Activated CD4-positive, CD25-positive, alpha-beta regulatory T cell treated with anti-CD3 and anti-CD28 coated beads, Interleukin-2, amount 50 U/mL, for 16 hours (primary cell): ENCODE results near the gene RHOG.
A peak's percentile ranks its signal among the peaks of the same experiment; 100 is the strongest.
"Not testable (repeated sequence)": the region's sequence is repeated elsewhere in the genome, so short reads cannot be mapped to it uniquely, and the experiment has no call there.

ENCODE experiments used
- DNase-seq: peaks from one replicate; pipeline ENCODE4 v3.0.0-alpha.2; 2020; ENCODE audit warnings: low read depth, low spot score

RHOG gene

GRCh38 chr11:3840870-3841425, at the start of gene RHOG:
Gene RHOG (minus strand): TSS chr11:3840959. CDS start chr11:3828138, 12,821 bp downstream.
- DNase-seq, result peak; percentile 44

DNA sequence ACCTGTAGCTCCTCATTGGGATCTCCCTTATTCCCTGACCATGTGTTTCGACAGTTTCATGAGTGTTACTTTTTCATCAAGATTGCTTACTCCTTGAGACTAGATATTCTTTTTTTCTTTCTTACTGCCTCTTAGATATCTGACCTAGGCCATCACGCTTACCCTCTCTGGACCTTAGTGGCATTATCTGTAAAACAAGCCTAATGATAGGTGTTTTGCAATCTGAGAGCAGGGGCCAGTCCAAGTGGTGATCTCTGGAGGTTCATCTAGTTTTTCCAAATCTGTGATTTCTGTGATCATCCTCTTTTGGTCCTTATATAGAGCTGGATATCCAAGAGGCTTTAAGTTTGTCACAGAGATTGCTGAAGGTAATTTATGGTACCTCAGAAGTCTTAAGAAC, 49.3 kb upstream of the RHOG start:
- no peak for DNase-seq

- no peak for DNase-seq
Measured at GRCh38 chr11:3888876-3889275, 48.1 kb upstream of the RHOG start.

GRCh38 chr11:3886985-3887384, 46.2 kb upstream of the RHOG start:
- no peak for DNase-seq

- DNase-seq, result no peak
Measured at GRCh38 chr11:3885855-3886254, 45.1 kb upstream of the RHOG start.

DNA sequence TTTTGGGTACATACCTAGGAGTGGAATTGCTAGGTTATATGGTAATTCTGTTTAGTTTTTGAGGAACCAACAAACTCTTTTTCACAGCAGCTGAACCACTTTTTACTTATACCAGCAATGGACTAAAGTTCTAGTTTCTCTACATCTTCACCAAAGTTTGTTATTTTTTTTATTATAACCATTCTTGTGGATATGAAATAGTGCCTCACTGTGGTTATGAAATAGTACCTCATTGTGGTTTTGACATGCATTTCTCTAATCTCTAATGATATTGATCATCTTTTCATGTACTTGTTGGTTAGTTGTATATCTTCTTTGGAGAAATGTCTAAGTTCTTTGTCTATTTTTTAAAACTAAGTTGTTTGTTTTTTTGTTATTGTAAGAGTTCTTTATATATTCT, 41.9 kb upstream of the RHOG start:
- no peak for DNase-seq

DNA sequence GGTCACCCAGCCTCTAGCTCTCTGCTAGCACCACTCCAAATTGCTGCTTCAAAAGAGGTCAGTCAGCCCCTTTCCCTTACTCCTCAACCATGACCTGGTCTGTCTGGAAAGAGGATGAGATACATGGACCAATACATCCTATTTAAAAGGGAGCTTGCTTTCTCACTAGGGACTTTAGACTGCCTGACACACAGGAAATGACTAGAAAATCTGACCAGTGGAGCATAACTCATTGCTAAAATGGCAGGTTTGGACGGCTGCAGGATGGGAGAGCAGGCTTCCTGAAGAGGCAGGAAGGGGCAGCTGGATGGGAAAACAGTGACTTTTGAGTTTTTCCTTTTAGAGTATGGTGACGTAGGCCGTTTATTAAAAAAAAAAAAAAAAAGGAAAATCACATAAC, 40.0 kb upstream of the RHOG start:
- DNase-seq, result no peak

DNA sequence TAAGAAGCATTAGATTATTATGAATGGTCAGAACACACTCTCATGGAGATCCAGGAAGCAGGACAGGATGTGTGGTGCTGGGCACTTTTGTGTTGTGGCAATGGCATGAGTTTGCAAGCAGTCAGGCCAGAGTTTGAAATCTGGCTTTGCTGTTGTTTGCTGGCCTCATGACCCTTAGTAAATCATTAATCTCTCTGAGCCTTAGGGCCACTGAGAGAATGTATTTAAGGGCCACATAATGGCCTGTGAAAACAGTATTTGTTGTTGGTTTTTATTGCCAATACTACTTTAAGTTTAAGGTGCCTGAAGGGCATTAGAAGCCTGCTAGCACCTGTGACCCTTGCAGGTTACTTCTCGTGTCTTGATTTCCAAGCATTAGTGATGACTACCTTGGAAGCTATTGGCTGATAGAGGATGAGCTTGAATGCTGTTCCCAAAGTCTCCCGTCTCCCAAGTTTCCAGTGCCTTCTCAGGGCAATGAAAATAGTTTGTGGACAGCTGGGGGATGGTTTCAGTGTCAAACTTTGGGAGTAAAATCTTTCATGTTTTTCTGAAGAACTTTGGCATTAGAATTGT, 39.3 kb upstream of the RHOG start:
- no peak for DNase-seq

- DNase-seq, result no peak
Measured at GRCh38 chr11:3879216-3879966, 38.6 kb upstream of the RHOG start.

DNA sequence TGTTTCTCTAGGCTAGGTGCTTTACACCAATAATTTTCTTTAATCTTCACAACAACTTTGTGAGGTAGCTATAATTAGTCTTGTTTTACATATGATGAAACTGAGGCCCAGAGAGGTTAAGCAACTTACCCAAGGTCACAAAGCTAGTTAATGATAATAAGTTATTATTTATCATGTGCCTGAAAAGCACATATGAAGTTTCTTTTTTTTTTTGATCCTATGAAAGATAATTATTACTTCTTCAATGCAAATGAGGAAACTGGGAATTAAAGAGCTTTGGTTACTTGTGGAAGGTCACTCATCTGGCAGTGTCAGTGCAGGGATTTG, 37.5 kb upstream of the RHOG start:
- DNase-seq, result no peak

DNA sequence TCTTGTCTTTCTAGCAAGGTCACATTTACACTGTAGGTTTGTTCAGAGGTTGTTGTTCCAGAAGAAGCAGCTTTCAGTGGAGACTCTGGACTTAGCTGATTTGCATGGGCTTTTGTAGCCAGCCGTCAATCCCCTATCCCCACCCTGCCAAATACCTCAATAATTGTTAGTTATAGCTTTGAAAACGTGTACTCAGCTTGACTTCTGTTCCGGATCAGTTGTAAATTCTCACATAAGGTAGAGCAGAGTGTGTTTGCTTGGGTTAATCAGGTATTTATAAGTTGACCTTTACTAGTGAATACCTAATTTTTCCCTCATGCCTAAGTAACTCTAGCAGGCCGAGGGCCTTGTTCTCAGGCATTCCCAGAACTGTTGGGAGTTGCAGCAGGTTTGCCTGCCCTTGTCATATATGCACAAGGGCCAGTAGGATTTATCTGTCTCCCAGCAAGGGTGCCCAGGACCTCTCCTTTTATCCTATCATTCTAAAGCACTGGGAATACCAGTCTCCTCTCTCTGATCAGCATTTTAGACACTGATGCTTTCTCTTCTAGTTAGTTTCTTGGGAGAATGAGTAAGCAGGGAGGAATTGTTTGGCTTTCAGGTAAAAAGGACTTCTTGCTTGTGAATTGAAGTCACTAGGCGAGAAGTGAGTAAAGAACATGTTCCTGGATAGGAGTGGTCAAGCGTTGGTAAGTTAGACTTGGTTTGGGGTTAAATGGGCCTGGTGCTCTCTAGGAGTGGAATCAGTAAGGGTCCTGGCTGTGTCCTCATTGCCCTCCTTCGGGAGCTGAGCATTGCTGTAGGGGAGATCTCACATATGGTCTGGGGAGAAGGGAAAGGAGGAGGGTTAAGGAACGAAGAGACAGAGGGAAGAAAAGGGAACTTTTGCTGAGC, 36.9 kb upstream of the RHOG start:
- no peak for DNase-seq

DNA sequence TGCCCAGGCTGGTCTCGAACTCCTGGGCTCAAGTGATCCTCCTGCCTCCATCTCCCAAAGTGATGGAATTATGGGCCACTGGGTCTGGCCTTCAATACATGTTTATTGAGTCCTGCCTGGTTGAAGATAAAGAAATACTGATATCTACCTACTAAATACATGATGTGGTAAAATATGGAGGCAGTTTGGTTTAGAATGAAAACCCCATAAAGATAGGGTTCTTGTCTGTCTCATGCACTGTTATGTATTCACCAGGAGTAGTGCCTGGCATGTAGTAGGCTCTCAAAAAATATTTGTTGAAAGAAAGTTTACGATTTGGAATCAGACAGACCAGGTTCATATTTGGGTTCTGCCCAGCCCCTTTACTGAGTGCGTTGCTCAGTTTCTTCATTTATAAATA, 35.9 kb upstream of the RHOG start:
- no peak for DNase-seq

GRCh38 chr11:3873712-3874349, 33.1 kb upstream of the RHOG start:
- no peak for DNase-seq

DNA sequence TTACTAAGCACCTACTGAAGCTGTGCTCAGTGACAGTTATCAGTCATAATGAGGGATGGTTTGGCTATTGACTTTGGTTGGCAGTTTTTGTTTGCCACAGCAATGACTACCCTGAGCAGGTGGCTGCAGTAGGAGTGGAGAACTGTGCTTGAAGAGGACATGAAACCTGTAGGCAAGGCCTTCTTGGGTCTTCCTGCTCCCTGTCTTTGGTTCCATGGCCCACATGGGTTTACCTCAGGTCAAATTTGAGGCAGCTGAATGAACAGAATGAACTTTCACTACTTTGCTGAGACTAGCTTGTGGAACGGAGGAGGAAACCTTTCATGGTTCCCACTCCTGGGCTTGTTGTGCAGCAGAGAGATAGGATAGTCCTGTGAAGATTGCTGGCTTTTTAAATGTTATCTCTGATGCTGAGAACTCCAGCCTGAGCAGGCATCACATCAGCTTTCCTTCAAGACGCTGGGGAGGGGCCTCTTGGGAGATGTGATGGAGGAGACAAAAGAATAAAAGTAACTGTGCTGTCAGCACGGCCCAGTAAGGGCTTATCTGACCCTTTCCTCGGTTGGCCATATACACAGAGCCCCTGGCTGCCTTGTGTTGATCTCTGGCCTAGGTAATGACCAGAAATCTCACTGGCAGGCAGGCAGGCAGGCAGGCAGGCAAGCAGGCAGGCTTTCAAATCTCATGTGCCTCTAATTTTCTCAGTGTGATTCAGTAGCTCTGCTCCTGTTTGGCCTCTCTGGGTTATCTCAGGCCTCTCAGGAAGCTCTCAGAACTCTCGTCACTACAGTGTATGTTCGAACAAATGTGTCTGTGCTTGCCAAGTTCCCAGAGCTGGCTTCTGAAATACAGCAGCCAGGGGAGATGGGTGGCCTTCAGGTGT, 26.7 kb upstream of the RHOG start:
- DNase-seq, result no peak

DNA sequence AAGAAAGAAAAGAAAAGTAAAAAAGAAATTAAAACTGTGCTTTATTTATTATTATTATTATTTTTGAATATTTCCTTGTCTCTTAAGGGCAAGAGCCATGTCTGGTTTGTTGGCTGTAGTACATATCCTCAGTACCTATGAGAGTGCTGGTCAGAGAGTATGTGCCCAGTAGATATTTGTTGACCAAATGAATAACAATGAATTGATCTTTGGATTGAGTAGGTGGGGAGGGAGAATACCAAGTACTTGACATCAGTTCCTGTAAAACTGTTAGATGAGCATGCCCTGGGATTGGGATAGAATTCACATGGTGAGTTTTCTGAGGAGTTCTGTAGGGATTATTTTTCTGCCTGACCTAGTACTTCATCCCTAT, 26.1 kb upstream of the RHOG start:
- no peak for DNase-seq

DNA sequence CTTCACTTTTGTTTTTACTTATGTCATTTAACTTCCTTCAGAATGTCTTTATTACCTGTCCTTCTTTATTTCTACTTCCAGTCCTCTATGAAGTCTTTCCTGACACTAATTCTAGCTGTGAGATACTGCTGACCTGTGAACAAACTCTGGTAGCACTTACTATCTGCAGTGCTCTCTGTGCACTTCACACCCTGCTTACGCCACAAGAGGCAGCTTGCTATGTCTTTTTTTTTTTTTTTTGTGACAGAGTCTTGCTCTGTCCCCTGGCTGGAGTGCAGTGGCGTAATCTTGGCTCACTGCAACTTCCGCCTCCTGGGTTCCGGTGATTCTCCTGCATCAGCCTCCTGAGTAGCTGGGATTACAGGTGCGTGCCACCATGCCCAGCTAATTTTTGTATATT, 25.4 kb upstream of the RHOG start:
- no peak for DNase-seq

- no peak for DNase-seq
Measured at GRCh38 chr11:3865388-3866193, 24.8 kb upstream of the RHOG start.

DNA sequence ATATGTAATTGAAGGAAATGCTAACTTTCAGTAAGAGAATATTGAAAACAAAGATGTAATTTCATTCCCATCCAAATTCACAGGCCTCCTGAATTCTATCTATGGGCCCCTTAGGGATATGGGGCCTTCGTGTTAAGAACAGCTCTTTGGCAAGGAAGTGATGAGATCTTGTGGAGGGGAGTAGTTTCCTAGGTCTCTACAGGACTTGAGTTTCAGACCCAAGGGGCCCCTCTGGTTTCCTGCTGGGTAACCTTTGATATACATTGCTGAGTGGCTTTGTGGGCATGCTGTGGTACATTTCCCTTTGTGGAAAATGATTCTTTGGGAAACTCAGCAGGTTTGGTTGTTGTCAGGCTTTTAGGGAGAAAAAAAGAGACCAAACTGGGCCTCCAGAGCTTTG, 20.9 kb upstream of the RHOG start:
- no peak for DNase-seq

DNA sequence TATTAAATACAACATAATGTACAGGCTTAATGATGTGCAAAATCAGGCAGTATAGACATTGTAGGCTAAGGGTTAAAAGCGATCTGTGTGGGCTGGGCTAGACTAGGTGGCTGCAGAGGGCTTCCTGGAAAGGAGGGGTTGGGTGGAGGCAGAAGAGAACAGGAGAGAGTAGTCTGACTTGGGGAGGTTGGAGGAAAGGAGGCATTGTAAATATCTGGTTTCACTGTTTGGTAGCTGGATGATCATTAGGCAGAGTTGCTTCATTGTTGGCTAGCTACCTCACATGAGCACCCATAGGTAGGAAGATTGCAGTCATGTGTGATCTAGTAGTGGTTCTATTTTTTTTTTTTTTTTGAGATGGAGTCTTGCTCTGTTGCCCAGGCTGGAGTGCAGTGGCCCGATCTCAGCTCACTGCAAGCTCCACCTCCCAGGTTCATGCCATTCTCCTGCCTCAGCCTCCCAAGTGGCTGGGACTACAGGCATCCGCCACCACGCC, 20.2 kb upstream of the RHOG start:
- not testable (repeated sequence) for DNase-seq

- no peak for DNase-seq
Measured at GRCh38 chr11:3860375-3860774, 19.6 kb upstream of the RHOG start.
